ENCODE results near the gene GALNT15.

Gene GALNT15

DNA sequence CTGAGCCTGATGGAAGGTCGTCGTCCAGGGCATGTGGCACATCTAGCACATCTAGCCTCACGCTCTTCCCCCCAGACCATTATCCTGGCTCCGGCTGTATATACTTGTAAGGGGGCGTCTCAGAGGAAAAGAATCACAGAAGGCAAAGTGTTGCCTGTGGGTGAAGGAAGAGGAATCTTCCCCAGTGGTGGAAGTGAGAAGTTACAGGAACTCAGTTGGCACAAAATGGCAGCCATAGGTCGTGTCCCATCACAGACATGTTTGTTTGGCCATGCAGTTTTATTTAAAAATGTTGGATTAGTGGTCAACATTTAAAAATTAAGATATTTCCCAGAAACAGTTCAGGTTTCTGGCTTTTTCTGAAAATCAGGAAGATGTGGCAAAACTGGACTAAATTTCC is 13.6 kb downstream of the GALNT15 start:
- no peak for DNase-seq

DNA sequence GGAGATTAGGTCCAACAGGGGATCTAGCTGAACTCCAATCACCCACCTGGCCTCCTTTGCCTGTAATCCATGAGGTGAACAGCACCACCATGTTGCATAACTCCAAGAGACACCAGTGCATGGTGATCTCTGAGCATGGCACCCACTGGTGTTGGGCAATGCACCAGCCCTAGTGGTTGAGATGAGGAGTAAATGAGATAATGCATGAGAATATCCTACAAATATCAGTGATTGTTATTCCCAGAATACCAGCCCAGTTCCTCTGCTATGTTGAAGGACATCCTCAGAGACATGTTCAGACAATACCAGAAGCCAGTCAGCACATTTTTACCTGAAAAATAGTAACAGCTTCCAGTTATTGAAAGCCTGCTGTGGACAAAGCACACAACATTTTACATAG is 14.7 kb downstream of the GALNT15 start:
- no peak for DNase-seq

DNA sequence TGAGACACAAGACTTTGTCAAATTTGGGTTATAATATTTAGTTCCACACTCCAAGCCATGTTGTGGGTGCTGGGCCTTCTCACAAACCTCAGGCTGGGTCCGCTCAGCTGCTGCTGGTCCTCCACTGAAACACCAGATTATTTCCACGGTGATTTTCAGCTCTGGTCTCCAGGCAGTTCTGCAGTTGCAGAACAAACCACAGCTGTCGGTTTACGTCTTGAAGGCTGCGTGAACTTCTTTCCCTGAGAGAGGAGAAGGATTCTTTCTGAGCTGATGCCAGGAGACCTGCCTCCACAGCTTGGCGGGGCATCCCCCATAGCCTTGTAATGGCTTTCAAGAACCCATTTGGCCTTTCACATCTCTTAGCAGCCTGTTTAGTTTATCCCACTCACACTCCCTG is 16.2 kb downstream of the GALNT15 start:
- DNase-seq = no peak

DNA sequence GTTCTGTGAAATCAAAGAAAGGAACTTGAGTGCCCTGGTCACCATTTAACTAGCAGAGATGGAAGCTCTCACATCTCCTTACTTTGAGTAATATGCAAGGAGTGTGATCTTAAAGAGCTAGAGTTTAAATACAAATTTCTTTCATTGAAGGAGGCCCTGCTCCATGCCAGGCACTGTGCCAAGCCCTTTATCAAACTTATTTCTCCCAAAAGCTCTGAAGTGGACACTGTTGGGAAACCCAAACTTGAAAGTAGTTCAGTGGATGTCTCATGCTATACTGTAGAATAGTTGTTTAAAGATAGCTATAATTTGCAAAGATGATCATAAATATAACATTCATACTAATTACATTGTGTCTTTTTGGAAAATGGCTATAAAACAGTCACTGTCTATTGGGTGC is 17.1 kb downstream of the GALNT15 start:
- no peak for DNase-seq

DNA sequence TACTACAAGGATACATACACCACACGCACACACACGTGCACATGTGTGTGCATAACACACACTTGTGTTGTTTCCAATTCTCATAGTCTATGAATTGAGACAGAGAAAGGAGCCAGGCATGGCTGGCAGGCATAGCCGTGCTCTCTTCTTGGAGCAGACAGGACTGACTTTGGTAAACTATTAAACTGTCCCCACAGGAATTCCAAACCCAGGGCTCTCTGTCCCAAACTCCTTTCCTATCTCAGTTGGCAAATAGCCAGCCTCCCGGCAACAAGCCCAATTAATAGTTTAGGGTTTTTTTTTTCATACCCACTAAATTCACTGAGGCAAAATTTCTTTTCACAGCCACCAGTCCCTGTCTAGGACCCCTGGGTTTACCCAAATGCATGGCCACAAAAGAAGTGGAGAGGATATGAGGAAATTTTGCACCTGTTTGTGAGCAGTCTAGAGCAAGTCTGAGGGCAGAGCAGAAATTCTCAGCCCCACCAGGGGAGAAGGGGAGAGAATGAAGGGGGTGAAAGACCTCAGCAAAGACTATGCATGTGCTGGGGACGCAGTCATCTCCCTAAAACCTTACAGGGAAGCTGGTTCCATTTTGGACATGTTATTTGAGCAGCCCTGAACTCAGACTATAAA is 17.8 kb downstream of the GALNT15 start:
- DNase-seq = no peak

DNA sequence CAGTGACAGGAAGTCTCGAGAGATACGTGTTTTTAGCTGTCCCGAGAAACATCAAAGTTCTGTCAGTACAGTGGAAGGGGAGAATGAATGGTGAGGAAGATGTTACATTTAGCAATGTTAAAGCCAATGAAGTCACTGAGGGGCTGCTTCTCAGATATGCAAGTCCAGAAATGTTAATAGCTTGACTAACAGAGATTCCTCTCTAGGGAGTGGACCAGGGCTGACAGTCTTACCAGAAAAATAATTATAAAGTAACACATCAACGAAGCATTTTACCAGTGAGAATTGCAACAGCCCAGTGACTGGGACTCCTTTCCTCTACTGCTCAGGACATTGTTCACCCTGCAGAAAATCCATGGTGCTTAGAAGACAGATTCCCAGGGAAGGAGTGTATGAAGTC is 23.9 kb downstream of the GALNT15 start:
- no peak for DNase-seq

DNA sequence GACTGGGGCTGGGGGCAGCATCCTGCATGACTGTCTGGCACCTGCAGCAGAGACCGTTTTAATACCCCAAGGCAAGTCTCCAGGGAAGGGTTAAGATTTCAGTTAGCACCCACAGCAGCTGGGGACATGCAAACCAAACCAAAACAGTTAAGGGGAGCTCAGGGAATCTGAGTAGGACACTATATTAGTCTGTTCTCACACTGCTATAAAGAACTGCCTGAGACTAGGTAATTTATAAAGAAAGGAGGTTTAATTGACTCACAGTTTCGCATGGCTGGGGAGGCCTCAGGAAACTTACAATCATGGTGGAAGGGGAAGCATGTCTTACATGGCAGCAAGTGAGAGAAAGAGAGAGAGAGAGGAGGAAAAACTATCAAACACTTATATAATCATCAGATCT is 25.3 kb downstream of the GALNT15 start:
- DNase-seq = no peak

DNA sequence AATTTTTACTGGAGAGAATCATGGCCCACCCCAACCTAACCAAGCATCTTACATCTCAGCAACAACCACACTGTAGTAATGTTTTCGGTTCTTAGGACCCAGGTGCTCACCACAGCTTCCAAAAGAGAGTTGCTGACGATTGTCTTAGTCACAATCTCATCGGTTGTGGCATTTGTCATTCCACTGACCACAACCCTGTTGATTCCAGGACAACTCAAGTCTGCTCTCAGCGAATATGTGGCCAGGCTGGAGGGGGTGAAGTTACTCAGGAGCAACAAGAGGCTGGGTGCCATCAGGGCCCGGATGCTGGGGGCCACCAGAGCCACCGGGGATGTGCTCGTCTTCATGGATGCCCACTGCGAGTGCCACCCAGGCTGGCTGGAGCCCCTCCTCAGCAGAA is 25.9 kb downstream of the GALNT15 start:
- no peak for DNase-seq

DNA sequence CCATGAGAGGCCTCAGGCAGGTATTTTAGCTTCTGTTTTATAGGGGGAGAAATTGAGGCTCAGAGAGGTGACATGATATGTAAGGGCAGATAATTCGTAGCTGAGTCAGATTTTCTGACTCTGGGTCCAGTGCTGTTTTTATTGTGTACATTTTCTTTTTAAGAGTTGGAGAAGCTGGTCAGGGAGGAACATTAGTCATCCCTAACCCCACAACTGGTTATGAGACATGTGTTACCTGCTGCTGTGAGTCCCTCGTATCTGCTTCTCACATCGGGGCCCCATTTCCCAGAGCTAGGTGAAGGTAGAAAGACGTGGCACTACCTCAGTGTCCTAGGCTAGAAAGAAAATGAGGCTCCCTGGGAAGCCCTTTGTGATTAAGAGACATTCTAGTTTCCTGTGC is 28.6 kb downstream of the GALNT15 start:
- no peak for DNase-seq

DNA sequence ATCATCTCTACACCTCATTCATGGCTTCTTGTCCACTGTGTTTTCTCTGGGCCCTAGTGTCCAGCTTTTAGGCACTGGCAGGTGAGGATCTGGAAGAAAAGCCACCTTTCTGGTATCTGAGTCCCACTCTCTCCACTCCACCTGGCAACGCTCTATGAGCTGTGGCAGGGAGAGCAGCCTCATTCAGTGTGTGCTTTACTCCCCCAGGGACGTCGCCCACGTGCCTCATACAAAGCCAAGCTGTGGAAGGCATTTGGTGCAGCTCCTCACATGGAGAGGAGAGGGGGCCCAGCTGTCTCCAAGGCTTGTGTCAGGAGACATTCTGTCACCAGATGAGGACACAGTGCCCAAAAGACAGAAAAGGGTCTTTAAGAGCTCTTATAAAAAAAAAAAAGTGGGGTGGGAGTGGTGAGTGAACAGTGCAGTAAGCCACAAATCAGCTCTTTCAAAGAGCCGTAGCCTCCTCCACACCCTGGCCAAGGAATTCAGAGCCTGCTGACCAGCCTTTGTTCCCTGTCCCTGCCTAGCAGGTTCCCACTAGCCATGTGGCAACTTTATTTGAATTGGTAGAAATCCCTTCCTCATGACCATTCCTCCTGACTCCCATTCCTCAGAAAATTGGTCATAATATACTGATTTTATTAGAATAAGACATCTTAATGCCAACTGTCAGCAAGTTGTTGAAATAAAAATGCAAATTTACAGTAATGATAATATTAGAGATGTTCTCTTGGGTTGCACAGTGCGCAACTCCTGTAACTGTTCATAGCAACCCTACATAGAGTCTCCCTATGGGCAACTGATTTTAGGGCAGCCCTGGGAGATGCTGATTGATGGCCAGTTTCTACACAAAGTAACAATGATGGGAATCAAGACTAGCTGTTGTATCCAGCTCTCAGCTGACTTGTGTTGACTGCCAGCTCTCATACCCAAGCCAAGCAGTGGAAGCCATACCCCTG is 29.5 kb downstream of the GALNT15 start:
- DNase-seq = no peak

DNA sequence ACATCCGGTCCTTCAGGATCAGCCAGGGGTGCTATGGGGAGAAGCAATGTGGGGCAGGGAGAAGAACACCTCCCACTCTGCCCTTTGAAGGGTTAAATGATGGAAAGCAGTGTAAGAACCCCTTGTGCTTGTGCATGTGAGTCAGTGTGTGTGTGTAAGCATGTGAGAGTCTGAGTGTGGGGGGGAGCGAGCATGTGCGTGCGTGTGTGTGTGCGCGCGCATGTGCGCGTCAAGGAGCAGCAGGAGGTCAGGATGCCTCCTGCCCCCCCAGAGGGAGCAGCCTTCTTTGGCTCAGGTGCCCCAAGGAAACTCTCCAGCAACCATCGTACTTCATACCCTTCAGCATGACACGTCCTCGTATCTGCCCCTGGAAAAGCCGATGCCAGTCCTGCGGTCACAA is 30.3 kb downstream of the GALNT15 start:
- no peak for DNase-seq

DNA sequence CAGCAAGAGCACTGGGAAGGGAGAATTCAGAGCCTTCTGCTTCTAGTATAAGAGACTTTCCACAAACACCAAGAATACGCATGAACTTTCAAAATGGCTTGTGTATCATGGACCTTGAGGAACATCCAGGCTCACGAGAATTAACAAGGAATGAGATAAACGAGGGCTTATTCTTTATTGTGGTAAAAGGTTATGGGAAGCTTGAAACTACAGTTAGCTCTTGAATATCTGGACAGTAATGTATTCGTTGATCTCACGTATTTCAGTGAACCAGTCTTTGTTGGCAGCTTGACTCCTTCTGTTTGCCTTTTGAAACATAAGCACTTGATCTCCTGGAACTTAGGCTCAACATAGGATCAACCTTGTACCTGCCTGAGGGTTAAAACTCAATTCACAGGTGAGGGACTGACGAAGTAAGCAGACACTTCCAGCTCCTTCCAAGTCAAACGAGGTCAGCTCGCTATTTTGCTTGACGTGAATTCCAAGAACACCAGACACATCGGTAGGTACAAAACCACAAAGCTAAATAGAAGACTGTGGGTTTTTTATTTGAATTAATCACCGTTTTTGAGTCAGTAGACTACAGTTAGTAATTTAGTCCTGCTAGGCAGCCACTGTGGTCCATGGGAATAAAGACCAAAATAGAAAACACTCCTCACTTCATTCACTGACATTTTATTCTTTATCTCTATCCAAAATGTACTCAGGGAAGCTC is 30.8 kb downstream of the GALNT15 start:
- no peak for DNase-seq

DNA sequence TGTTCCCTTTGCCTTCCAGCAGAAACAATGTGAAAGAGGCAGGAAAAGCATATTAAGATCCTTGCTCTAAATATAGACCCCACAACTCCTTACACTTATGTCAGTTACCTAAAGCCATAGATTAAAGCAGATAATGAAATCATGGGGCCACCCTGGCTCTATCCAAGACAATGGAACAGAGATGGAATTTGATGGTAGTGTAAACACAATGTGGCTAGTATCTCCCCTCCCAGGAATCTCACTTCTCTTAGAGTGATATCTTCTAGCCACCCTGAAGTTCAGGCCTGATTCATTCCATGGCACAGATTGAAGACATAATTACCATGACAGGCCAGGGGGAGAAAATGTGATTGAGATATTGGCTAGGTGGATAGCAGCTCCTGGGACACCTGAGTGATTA is 32.6 kb downstream of the GALNT15 start:
- no peak for DNase-seq

DNA sequence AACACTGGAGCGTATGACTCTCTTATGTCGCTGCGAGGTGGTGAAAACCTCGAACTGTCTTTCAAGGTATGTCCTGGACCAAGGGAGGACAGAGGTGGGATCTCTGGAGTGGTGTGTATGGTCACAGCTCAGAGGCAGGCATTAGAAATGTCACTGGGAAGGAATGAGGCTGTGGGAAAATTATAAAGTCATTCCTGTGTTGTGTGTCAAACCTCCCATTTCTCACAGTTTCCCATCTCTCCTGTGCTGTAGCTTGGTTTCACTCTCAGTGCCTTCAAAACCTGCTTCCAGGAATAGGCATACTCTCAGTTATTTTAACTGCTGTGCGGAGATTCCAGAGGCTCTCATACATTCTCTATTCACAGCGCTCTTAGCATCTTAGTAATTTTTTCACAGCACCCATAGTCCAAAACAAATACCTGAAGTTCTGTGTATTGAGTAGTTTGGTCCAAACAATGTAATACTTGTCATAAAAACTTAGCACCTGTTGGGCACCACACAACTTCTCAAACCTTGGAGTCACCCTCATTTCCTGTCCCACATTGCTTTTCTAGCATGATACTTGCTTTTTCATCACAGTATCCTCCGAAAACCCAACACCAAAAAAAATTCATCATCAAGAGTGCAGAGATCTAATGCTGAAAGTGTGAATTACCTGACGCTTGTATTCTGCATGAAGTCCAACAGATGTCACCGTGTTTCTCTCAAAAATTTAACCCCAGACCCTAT is 36.9 kb downstream of the GALNT15 start:
- DNase-seq = no peak

DNA sequence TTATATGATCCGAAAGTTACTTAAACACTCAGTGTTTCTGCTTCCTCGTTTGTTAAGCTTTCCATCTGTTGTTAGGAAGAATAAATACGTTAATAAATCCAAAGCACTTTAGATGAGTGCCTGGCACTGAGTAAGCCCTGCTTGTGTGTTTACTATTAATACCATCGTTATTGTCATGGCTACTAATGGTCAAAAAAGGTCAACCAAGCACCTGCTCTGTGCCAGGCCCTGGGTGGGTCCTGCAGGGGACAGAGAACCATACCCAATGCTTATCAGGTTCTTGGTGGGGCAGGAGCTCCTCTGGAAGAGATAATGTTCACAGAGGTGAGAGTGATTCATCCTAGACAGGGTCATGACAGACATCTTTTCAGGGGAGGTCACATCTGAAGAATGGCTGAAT is 39.9 kb downstream of the GALNT15 start:
- no peak for DNase-seq

DNA sequence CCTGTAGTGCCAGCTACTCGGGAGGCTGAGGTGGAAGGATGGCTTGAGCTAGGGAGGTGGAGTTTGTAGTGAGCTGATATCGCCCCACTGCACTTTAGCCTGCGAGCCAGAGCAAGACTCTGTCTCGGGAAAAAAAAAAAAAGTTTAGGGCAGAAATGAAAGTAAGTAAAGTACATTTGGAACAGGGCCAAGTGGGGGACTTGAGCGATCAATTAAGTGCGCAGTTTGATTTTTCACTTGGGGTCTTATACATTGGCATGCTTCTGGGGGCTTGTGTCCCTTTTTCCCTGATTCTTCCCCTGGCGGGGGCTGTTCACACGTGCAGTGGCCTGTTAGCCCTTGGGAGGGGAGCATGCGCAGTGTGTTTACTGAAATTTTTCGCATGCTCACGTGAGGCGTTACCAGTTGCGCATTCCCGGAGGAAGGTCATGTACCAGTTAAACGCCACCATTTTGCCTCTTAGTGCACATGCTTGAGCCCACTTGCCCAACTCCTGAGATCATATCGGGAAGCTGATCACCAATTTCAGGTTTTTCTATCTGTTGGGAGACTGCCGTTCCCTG is 42.0 kb downstream of the GALNT15 start:
- DNase-seq = no peak

DNA sequence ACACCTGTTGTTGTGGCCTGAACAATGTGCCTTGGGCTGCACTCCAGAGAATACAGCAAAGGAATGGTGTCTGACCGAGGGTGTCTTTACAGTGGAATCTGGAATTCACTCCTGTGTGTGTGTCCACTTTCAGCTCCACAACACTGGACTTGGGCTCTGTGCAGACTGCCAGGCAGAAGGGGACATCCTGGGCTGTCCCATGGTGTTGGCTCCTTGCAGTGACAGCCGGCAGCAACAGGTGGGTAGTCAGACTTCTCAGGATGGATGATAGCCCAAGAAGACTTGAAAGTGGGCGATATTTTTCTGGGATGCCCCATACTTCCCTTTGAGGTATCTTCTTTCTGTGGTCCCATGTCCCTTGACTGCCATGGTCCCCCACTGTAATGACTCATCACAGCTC is 45.3 kb downstream of the GALNT15 start:
- no peak for DNase-seq

DNA sequence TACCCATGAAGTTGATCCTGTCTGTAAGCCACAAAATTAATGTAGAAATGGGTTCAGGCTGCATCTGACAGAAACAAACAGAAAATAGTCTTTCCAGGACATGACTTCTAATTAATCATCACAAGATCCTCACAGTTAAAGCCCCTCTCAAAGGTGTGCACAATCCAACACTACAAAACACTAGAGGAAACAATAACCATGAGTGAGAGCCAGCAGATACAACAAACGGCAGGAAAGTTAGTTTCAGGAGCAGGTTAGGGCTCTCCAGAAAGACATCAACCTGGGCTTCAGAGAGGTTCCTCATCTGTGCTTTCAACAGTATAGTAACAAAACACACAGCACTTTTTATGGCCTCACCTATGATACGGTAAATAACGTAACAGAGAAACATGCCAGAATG is 47.5 kb downstream of the GALNT15 start:
- no peak for DNase-seq

DNA sequence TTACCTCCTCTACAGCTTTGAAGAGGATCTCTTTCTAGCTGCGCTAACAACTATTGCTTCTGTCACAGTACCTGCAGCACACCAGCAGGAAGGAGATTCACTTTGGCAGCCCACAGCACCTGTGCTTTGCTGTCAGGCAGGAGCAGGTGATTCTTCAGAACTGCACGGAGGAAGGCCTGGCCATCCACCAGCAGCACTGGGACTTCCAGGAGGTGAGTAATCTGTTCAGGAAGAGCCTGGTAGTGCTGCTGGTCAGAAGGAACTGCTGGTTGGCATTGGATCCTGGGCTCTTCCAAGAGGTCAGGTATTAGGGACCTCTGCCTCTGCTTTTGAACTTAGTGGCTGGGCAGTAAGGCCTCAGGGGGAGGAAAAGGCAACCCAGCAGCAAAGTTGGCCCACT is 48.1 kb downstream of the GALNT15 start:
- DNase-seq = no peak

DNA sequence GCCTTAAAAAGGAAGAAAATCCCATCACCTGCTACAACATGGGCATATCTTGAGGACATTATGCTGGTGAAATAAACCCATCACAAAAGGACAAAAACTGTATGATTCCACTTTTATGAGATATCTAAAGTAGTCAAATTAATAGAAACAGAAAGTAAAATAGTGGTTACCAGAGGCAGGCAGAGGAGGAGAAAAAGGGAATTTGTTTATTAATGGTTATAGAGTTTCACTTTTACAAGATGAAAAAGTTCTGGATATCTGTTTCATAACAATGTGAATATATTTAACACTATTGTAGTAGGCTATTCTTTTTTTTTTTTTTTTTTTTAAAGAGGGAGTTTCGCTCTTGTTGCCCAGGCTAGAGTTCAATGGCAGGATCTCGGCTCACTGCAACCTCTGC is 49.8 kb downstream of the GALNT15 start:
- DNase-seq = no peak

DNA sequence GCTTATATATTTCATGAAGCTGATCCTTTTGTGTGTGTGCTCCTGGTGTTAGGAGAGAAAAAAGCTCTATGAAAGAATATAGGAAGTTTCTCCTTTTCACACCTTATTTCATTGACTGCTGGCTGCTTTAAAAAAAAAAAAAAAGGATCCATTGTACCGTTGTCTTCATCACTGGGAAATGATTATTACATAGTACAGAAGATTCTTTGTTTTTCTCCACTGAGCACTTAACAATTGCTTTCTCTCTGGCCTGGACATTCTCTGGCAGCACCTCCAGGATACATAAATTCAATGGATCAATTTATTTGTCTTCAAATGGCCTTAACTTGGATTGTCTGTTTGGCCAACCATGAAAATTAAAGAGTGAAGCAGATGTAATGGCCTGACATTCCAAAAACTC is 53.1 kb downstream of the GALNT15 start:
- no peak for DNase-seq

DNA sequence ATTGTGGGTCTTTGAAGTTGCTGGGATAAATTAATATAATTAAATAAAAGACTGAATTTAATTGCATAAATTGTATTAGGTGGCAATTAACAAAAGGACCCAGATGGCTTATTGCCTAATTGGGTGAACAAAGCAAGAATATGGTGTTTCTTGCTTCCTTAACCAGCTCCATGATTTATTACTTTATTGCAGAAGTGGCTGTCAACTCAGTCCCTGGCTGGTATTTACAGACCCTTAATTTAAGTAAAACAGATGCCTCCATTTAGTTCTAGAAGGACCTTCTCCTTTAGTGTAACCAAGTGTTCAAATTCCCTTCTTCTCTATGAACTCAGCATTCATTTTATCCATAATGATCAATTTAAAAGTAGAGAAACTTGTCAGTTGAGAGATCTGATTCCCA is 55.2 kb downstream of the GALNT15 start:
- DNase-seq = no peak

DNA sequence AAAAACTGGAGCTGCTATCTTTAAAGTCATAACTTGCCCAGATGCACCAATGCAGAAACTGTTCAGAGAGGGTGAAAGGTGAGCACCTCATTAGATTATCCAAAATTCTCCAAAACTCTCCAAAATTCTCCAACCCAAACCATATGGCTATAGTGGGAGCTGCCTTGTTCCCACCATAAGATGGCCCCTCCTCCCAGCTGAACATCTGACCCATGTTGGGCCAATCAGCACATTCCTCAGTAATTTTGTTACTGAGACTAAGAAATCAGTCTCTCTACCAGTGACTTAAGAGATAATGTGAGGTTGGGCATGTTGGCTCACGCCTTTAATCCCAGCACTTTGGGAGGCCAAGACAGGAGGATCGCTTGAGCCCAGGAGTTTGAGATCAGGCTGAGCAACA is 57.5 kb downstream of the GALNT15 start:
- DNase-seq = no peak

Data from Kasumi-1 (cell line).